WTC11 (cell line): ENCODE results near the gene BMP8B. TPM values are rescaled to one million over a fixed set of nuclear protein-coding genes. Genes with fewer than 3 reads are reported as not detected.

ENCODE experiments used
- ATAC-seq: fragments of 200-7000 bp; cut with Tn5 transposase; 2 replicates; pipeline ENCODE4 v1.10.0; 2021; ENCODE audit warnings: mild to moderate bottlenecking, moderate library complexity
- CTCF ChIA-PET: fragments of 300-600 bp; sonication (Branson Sonifier 250); formaldehyde crosslinking; loops from one replicate; lab custom pipeline; 2021; ENCODE audit warnings: antibody characterized with exemption; lab: Charles Lee
- POLR2A ChIA-PET: fragments of 350-600 bp; sonication (Branson Sonifier 250); formaldehyde crosslinking; loops from one replicate; lab custom pipeline; 2021; ENCODE audit warnings: antibody characterized with exemption; lab: Charles Lee
- DNase-seq: peaks from one replicate; pipeline ENCODE4 v3.0.0; 2021; ENCODE audit warnings: low spot score
- H3K27ac Mint-ChIP-seq: 2 replicates; pipeline ENCODE4 v1.8.0; 2021; ENCODE audit warnings: mixed read lengths
- H3K27me3 Mint-ChIP-seq: 2 replicates; pipeline ENCODE4 v1.8.0; 2021; ENCODE audit warnings: low read depth, mild to moderate bottlenecking, moderate library complexity, mixed read lengths
- H3K36me3 Mint-ChIP-seq: 2 replicates; pipeline ENCODE4 v1.8.0; 2021; ENCODE audit warnings: mixed read lengths
- H3K4me1 Mint-ChIP-seq: 2 replicates; pipeline ENCODE4 v1.8.0; 2022; ENCODE audit warnings: mixed read lengths
- H3K4me3 Mint-ChIP-seq: 2 replicates; pipeline ENCODE4 v1.8.0; 2021; ENCODE audit warnings: mild to moderate bottlenecking, moderate library complexity, mixed read lengths
- H3K9me3 Mint-ChIP-seq: 2 replicates; pipeline ENCODE4 v1.8.0; 2021; ENCODE audit warnings: mixed read lengths
- ATF1 ChIP-seq: sonication (generic); formaldehyde crosslinking; IDR thresholded peaks from 2 replicates; pipeline ENCODE4 v1.8.1; 2023; ENCODE audit warnings: mild to moderate bottlenecking, moderate library complexity, missing genetic modification reagents
- ERG ChIP-seq: fragments of 250-450 bp; sonication (Bioruptor Pico); IDR thresholded peaks from 2 replicates; pipeline ENCODE4 v1.8.0; 2021; ENCODE audit warnings: mild to moderate bottlenecking
- ETV6 ChIP-seq: sonication (generic); formaldehyde crosslinking; IDR thresholded peaks from 2 replicates; pipeline ENCODE4 v1.8.1; 2022; ENCODE audit warnings: mild to moderate bottlenecking, missing genetic modification reagents
- FOXJ3 ChIP-seq: sonication (generic); formaldehyde crosslinking; IDR thresholded peaks from 2 replicates; pipeline ENCODE4 v1.9.0; 2021; ENCODE audit warnings: missing genetic modification reagents, mild to moderate bottlenecking, borderline replicate concordance
- FOXP1 ChIP-seq: sonication (generic); formaldehyde crosslinking; IDR thresholded peaks from 2 replicates; pipeline ENCODE4 v1.8.0; 2022; ENCODE audit warnings: missing genetic modification reagents, mild to moderate bottlenecking, moderate library complexity, borderline replicate concordance
- FOXP4 ChIP-seq: sonication (generic); formaldehyde crosslinking; IDR thresholded peaks from 2 replicates; pipeline ENCODE4 v1.8.0; 2022; ENCODE audit warnings: mild to moderate bottlenecking, missing genetic modification reagents
- JUN ChIP-seq: sonication (generic); formaldehyde crosslinking; IDR thresholded peaks from 2 replicates; pipeline ENCODE4 v1.8.0; 2023; ENCODE audit warnings: mild to moderate bottlenecking, missing genetic modification reagents
- KAT7 ChIP-seq: sonication (generic); formaldehyde crosslinking; IDR thresholded peaks from 2 replicates; pipeline ENCODE4 v1.8.1; 2023; ENCODE audit warnings: missing genetic modification reagents, mild to moderate bottlenecking, borderline replicate concordance
- NFYB ChIP-seq: sonication (generic); formaldehyde crosslinking; conservative IDR thresholded peaks from 2 replicates; pipeline ENCODE4 v1.8.0; 2022; ENCODE audit warnings: low read depth, missing genetic modification reagents
- OVOL2 ChIP-seq: fragments of 250-450 bp; sonication (Bioruptor Pico); IDR thresholded peaks from 2 replicates; pipeline ENCODE4 v1.9.0; 2021; ENCODE audit warnings: mild to moderate bottlenecking, borderline replicate concordance
- SMAD4 ChIP-seq: sonication (generic); formaldehyde crosslinking; IDR thresholded peaks from 2 replicates; pipeline ENCODE4 v1.8.0; 2022; ENCODE audit warnings: mild to moderate bottlenecking, missing genetic modification reagents
- TEAD1 ChIP-seq: sonication (generic); formaldehyde crosslinking; IDR thresholded peaks from 2 replicates; pipeline ENCODE4 v1.8.0; 2022; ENCODE audit warnings: mild to moderate bottlenecking, missing genetic modification reagents
- ZNF671 ChIP-seq: fragments of 250-450 bp; sonication (Bioruptor Pico); IDR thresholded peaks from 2 replicates; pipeline ENCODE4 v1.8.0; 2021; ENCODE audit warnings: mild to moderate bottlenecking
- total RNA-seq: library from RNA; stranded (reverse); gene quantifications from 3 replicates; pipeline ENCODE4 v1.2.3, GENCODE V29; 2021
- TF ChIP-seq, protein P1 (sequence below): fragments of 250-450 bp; sonication (Bioruptor Pico); IDR thresholded peaks from 2 replicates; pipeline ENCODE4 v1.9.0; 2021; ENCODE audit warnings: moderate library complexity, mild to moderate bottlenecking, inconsistent platforms, borderline replicate concordance
- TF ChIP-seq, protein P2 (sequence below): sonication (generic); formaldehyde crosslinking; IDR thresholded peaks from 2 replicates; pipeline ENCODE4 v1.8.0; 2022; ENCODE audit warnings: mild to moderate bottlenecking, missing genetic modification reagents
- TF ChIP-seq, protein P3 (sequence below): fragments of 200-600 bp; IDR thresholded peaks from 2 replicates; pipeline ENCODE4 v1.8.0; 2022; ENCODE audit warnings: antibody characterized with exemption

The BMP8B gene
- total RNA-seq, 1 experiment from 2014 or later = 0.74 TPM

- Mint-ChIP-seq H3K4me1 (no peaks in the 10 kb centered on the region), H3K27ac (no peak overlapping the region), H3K9me3 (no peaks in the 10 kb centered on the region), H3K36me3 (no peaks in the 10 kb centered on the region), H3K4me3 (no peak overlapping the region), H3K27me3 (peaks cover 96% of the 10 kb centered on the region)
- ChIA-PET CTCF (no interaction called here), POLR2A (no interaction called here)
- DNase-seq (no peak), ATAC-seq (no peak)
- TF ChIP-seq JUN (CRISPR knock-in tag) (no peak), SMAD4 (CRISPR knock-in tag) (no peak), FOXP1 (CRISPR knock-in tag) (no peak), ETV6 (CRISPR knock-in tag) (no peak), FOXJ3 (CRISPR knock-in tag) (no peak)
- TF ChIP-seq, protein P1, sequence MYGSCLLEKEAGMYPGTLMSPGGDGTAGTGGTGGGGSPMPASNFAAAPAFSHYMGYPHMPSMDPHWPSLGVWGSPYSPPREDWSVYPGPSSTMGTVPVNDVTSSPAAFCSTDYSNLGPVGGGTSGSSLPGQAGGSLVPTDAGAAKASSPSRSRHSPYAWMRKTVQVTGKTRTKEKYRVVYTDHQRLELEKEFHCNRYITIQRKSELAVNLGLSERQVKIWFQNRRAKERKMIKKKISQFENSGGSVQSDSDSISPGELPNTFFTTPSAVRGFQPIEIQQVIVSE (CRISPR knock-in tag) = no peak
These were observed 61.3 kb downstream of the BMP8B start for GRCh38 chr1:39727221-39727931.

- ChIA-PET CTCF (interaction anchor here (1.3 kb wide), 1 partner anchor 120 kb away, joined by 3 read pairs; no protein-coding TSS in a partner anchor), POLR2A (no interaction called here)
- no peak overlapping the region for H3K4me3 Mint-ChIP-seq
- H3K9me3 Mint-ChIP-seq = no peaks in the 10 kb centered on the region
- ATAC-seq (no peak), DNase-seq (no peak)
- no peaks in the 10 kb centered on the region for H3K36me3 Mint-ChIP-seq
- no peak for TF ChIP-seq FOXP4 (CRISPR knock-in tag)
- H3K27me3 Mint-ChIP-seq = peaks cover 96% of the 10 kb centered on the region
- H3K4me1 Mint-ChIP-seq = no peaks in the 10 kb centered on the region
- no peak overlapping the region for H3K27ac Mint-ChIP-seq
These were observed 62.1 kb downstream of the BMP8B start for GRCh38 chr1:39726600-39726999.

GRCh38 chr1:39722495-39722894, 66.2 kb downstream of the BMP8B start:
- ATAC-seq (no peak), DNase-seq (no peak)
- Mint-ChIP-seq H3K27ac (no peak overlapping the region), H3K4me3 (no peak overlapping the region), H3K36me3 (no peaks in the 10 kb centered on the region), H3K9me3 (no peaks in the 10 kb centered on the region), H3K27me3 (peaks cover 94% of the 10 kb centered on the region), H3K4me1 (no peaks in the 10 kb centered on the region)
- ChIA-PET POLR2A (no interaction called here), CTCF (interaction anchor here (1.2 to 1.7 kb wide), 3 partner anchors 10 to 116 kb away, joined by 3 to 5 read pairs (median 5); no protein-coding TSS in a partner anchor)
- TF ChIP-seq ERG (CRISPR knock-in tag) (no peak), TEAD1 (CRISPR knock-in tag) (no peak), ATF1 (CRISPR knock-in tag) (no peak), OVOL2 (no peak), ZNF671 (CRISPR knock-in tag) (no peak), ETV6 (CRISPR knock-in tag) (no peak), NFYB (CRISPR knock-in tag) (no peak), KAT7 (CRISPR knock-in tag) (no peak), SMAD4 (CRISPR knock-in tag) (no peak)
- TF ChIP-seq, protein P2, sequence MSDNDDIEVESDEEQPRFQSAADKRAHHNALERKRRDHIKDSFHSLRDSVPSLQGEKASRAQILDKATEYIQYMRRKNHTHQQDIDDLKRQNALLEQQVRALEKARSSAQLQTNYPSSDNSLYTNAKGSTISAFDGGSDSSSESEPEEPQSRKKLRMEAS (CRISPR knock-in tag) = no peak
- TF ChIP-seq, protein P1 (CRISPR knock-in tag) = no peak
- TF ChIP-seq, protein P3, sequence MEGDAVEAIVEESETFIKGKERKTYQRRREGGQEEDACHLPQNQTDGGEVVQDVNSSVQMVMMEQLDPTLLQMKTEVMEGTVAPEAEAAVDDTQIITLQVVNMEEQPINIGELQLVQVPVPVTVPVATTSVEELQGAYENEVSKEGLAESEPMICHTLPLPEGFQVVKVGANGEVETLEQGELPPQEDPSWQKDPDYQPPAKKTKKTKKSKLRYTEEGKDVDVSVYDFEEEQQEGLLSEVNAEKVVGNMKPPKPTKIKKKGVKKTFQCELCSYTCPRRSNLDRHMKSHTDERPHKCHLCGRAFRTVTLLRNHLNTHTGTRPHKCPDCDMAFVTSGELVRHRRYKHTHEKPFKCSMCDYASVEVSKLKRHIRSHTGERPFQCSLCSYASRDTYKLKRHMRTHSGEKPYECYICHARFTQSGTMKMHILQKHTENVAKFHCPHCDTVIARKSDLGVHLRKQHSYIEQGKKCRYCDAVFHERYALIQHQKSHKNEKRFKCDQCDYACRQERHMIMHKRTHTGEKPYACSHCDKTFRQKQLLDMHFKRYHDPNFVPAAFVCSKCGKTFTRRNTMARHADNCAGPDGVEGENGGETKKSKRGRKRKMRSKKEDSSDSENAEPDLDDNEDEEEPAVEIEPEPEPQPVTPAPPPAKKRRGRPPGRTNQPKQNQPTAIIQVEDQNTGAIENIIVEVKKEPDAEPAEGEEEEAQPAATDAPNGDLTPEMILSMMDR = no peak
